ENCODE results near the gene ATG101.

The ATG101 gene

GRCh38 chr12:52089491-52089890, 19.7 kb downstream of the ATG101 start:
- no peaks in the 10 kb centered on the region for H3K36me3 ChIP-seq (ENCODE audit: control insufficient read depth in 1 of 2, insufficient read depth in 2 of 2, low read length in 2 of 2)
- no peaks in the 10 kb centered on the region for H3K79me1 ChIP-seq (ENCODE audit: low read length)
- no peak overlapping the region for H3K27ac ChIP-seq (ENCODE audit: low read depth, low read length)
- H3K9me3 ChIP-seq (ENCODE audit: insufficient read depth, low read depth, low read length), result peaks cover 2% of the 10 kb centered on the region
- no peak overlapping the region for H2AK5ac ChIP-seq (ENCODE audit: low read length)
- H3K14ac ChIP-seq (ENCODE audit: low read length), result no peak overlapping the region
- H3K27me3 ChIP-seq (ENCODE audit: insufficient read depth, low read length), result no peaks in the 10 kb centered on the region
- no peaks in the 10 kb centered on the region for H3K79me2 ChIP-seq (ENCODE audit: control insufficient read depth, insufficient read depth, low read length, poor library complexity)
- H3K18ac ChIP-seq (ENCODE audit: low read length), result no peak overlapping the region
- no peak overlapping the region for H2BK12ac ChIP-seq (ENCODE audit: low read length)
- DNase-seq, result no peak
- no peak overlapping the region for H4K8ac ChIP-seq (ENCODE audit: low read depth, low read length)
- no peak overlapping the region for H3K9ac ChIP-seq (ENCODE audit: low read length)
- no peak overlapping the region for H2BK5ac ChIP-seq (ENCODE audit: low read depth, low read length, poor library complexity)
- H3K4me2 ChIP-seq (ENCODE audit: low read length), result no peak overlapping the region
- no peaks in the 10 kb centered on the region for H3K4me1 ChIP-seq (ENCODE audit: control insufficient read depth in 1 of 2, insufficient read depth in 2 of 2, low read length in 2 of 2)
- H4K91ac ChIP-seq (ENCODE audit: low read depth, low read length), result no peak overlapping the region
- no CpG with 5 or more reads among the region's 11 CpGs for WGBS (ENCODE audit: extremely low coverage, insufficient coverage, insufficient read length)
- H2BK120ac ChIP-seq (ENCODE audit: insufficient read depth, low read length, poor library complexity), result no peak overlapping the region
- H3K23ac ChIP-seq (ENCODE audit: low read length), result no peak overlapping the region
- H3K4me3 ChIP-seq (ENCODE audit: low read depth, low read length), result no peak overlapping the region
- H4K12ac ChIP-seq (ENCODE audit: low read depth, low read length), result no peak overlapping the region
- H3K4ac ChIP-seq (ENCODE audit: low read depth, low read length), result no peak overlapping the region
- no peak overlapping the region for H2AFZ ChIP-seq (ENCODE audit: insufficient read depth, low read length, poor library complexity)

- H3K4me1 ChIP-seq (ENCODE audit: control insufficient read depth in 1 of 2, insufficient read depth in 2 of 2, low read length in 2 of 2), result no peaks in the 10 kb centered on the region
- no peaks in the 10 kb centered on the region for H3K27me3 ChIP-seq (ENCODE audit: insufficient read depth, low read length)
- H3K9ac ChIP-seq (ENCODE audit: low read length), result no peak overlapping the region
- DNase-seq, result no peak
- no peak overlapping the region for H2AFZ ChIP-seq (ENCODE audit: insufficient read depth, low read length, poor library complexity)
- no peak overlapping the region for H2BK120ac ChIP-seq (ENCODE audit: insufficient read depth, low read length, poor library complexity)
- no peak overlapping the region for H3K14ac ChIP-seq (ENCODE audit: low read length)
- no peak overlapping the region for H3K27ac ChIP-seq (ENCODE audit: low read depth, low read length)
- no peak overlapping the region for H3K4ac ChIP-seq (ENCODE audit: low read depth, low read length)
- no peak overlapping the region for H4K8ac ChIP-seq (ENCODE audit: low read depth, low read length)
- no peak overlapping the region for H2BK12ac ChIP-seq (ENCODE audit: low read length)
- no peaks in the 10 kb centered on the region for H3K36me3 ChIP-seq (ENCODE audit: control insufficient read depth in 1 of 2, insufficient read depth in 2 of 2, low read length in 2 of 2)
- no peak overlapping the region for H2BK5ac ChIP-seq (ENCODE audit: low read depth, low read length, poor library complexity)
- no CpG with 5 or more reads among the region's 10 CpGs for WGBS (ENCODE audit: extremely low coverage, insufficient coverage, insufficient read length)
- H3K79me2 ChIP-seq (ENCODE audit: control insufficient read depth, insufficient read depth, low read length, poor library complexity), result no peaks in the 10 kb centered on the region
- no peak overlapping the region for H4K91ac ChIP-seq (ENCODE audit: low read depth, low read length)
- no peaks in the 10 kb centered on the region for H3K79me1 ChIP-seq (ENCODE audit: low read length)
- no peak overlapping the region for H3K18ac ChIP-seq (ENCODE audit: low read length)
- H2AK5ac ChIP-seq (ENCODE audit: low read length), result no peak overlapping the region
- no peak overlapping the region for H3K23ac ChIP-seq (ENCODE audit: low read length)
- no peak overlapping the region for H3K4me3 ChIP-seq (ENCODE audit: low read depth, low read length)
- no peak overlapping the region for H3K4me2 ChIP-seq (ENCODE audit: low read length)
- no peak overlapping the region for H4K12ac ChIP-seq (ENCODE audit: low read depth, low read length)
- peaks cover 2% of the 10 kb centered on the region for H3K9me3 ChIP-seq (ENCODE audit: insufficient read depth, low read depth, low read length)
Measured at GRCh38 chr12:52090291-52090690, 20.5 kb downstream of the ATG101 start.

GRCh38 chr12:52091061-52091460, 21.3 kb downstream of the ATG101 start:
- no peak overlapping the region for H2AFZ ChIP-seq (ENCODE audit: insufficient read depth, low read length, poor library complexity)
- H3K27me3 ChIP-seq (ENCODE audit: insufficient read depth, low read length), result no peaks in the 10 kb centered on the region
- no peak overlapping the region for H3K4me2 ChIP-seq (ENCODE audit: low read length)
- H2BK5ac ChIP-seq (ENCODE audit: low read depth, low read length, poor library complexity), result no peak overlapping the region
- DNase-seq, result no peak
- no peak overlapping the region for H4K8ac ChIP-seq (ENCODE audit: low read depth, low read length)
- H3K4me1 ChIP-seq (ENCODE audit: control insufficient read depth in 1 of 2, insufficient read depth in 2 of 2, low read length in 2 of 2), result no peaks in the 10 kb centered on the region
- no CpG with 5 or more reads among the region's 3 CpGs for WGBS (ENCODE audit: extremely low coverage, insufficient coverage, insufficient read length)
- no peak overlapping the region for H3K18ac ChIP-seq (ENCODE audit: low read length)
- no peak overlapping the region for H2AK5ac ChIP-seq (ENCODE audit: low read length)
- no peak overlapping the region for H3K14ac ChIP-seq (ENCODE audit: low read length)
- no peak overlapping the region for H4K91ac ChIP-seq (ENCODE audit: low read depth, low read length)
- H2BK120ac ChIP-seq (ENCODE audit: insufficient read depth, low read length, poor library complexity), result no peak overlapping the region
- no peak overlapping the region for H3K23ac ChIP-seq (ENCODE audit: low read length)
- no peak overlapping the region for H2BK12ac ChIP-seq (ENCODE audit: low read length)
- H3K79me2 ChIP-seq (ENCODE audit: control insufficient read depth, insufficient read depth, low read length, poor library complexity), result no peaks in the 10 kb centered on the region
- no peak overlapping the region for H3K27ac ChIP-seq (ENCODE audit: low read depth, low read length)
- no peaks in the 10 kb centered on the region for H3K36me3 ChIP-seq (ENCODE audit: control insufficient read depth in 1 of 2, insufficient read depth in 2 of 2, low read length in 2 of 2)
- H3K79me1 ChIP-seq (ENCODE audit: low read length), result no peaks in the 10 kb centered on the region
- no peak overlapping the region for H4K12ac ChIP-seq (ENCODE audit: low read depth, low read length)
- no peak overlapping the region for H3K9ac ChIP-seq (ENCODE audit: low read length)
- H3K4me3 ChIP-seq (ENCODE audit: low read depth, low read length), result no peak overlapping the region
- no peak overlapping the region for H3K4ac ChIP-seq (ENCODE audit: low read depth, low read length)
- H3K9me3 ChIP-seq (ENCODE audit: insufficient read depth, low read depth, low read length), result peaks cover 2% of the 10 kb centered on the region

- H2BK12ac ChIP-seq (ENCODE audit: low read length), result no peak overlapping the region
- no peak overlapping the region for H2BK120ac ChIP-seq (ENCODE audit: insufficient read depth, low read length, poor library complexity)
- no peak overlapping the region for H2BK5ac ChIP-seq (ENCODE audit: low read depth, low read length, poor library complexity)
- no peaks in the 10 kb centered on the region for H3K79me1 ChIP-seq (ENCODE audit: low read length)
- H3K9me3 ChIP-seq (ENCODE audit: insufficient read depth, low read depth, low read length), result peaks cover 2% of the 10 kb centered on the region
- no peak overlapping the region for H4K8ac ChIP-seq (ENCODE audit: low read depth, low read length)
- H2AFZ ChIP-seq (ENCODE audit: insufficient read depth, low read length, poor library complexity), result no peak overlapping the region
- H2AK5ac ChIP-seq (ENCODE audit: low read length), result no peak overlapping the region
- H3K4ac ChIP-seq (ENCODE audit: low read depth, low read length), result no peak overlapping the region
- H3K14ac ChIP-seq (ENCODE audit: low read length), result no peak overlapping the region
- H3K4me2 ChIP-seq (ENCODE audit: low read length), result no peak overlapping the region
- no peak overlapping the region for H3K4me3 ChIP-seq (ENCODE audit: low read depth, low read length)
- H3K79me2 ChIP-seq (ENCODE audit: control insufficient read depth, insufficient read depth, low read length, poor library complexity), result no peaks in the 10 kb centered on the region
- no CpG with 5 or more reads among the region's 8 CpGs for WGBS (ENCODE audit: extremely low coverage, insufficient coverage, insufficient read length)
- no peaks in the 10 kb centered on the region for H3K27me3 ChIP-seq (ENCODE audit: insufficient read depth, low read length)
- H3K4me1 ChIP-seq (ENCODE audit: control insufficient read depth in 1 of 2, insufficient read depth in 2 of 2, low read length in 2 of 2), result no peaks in the 10 kb centered on the region
- H4K91ac ChIP-seq (ENCODE audit: low read depth, low read length), result no peak overlapping the region
- no peak overlapping the region for H3K27ac ChIP-seq (ENCODE audit: low read depth, low read length)
- H4K12ac ChIP-seq (ENCODE audit: low read depth, low read length), result no peak overlapping the region
- no peak overlapping the region for H3K23ac ChIP-seq (ENCODE audit: low read length)
- peak; percentile 63 to 86 for DNase-seq
- H3K9ac ChIP-seq (ENCODE audit: low read length), result no peak overlapping the region
- H3K18ac ChIP-seq (ENCODE audit: low read length), result no peak overlapping the region
- H3K36me3 ChIP-seq (ENCODE audit: control insufficient read depth in 1 of 2, insufficient read depth in 2 of 2, low read length in 2 of 2), result no peaks in the 10 kb centered on the region
Measured at GRCh38 chr12:52091869-52092268, 22.1 kb downstream of the ATG101 start.

All from trophoblast cell (in vitro differentiated cells and primary cell).